ENCODE data around the gene ZSWIM8.
"Not testable (repeated sequence)": the region's sequence is repeated elsewhere in the genome, so short reads cannot be mapped to it uniquely, and the experiment has no call there.

Gene ZSWIM8

GRCh38 chr10:73817826-73818225 is 32.4 kb downstream of the ZSWIM8 start:
- no peak for DNase-seq

GRCh38 chr10:73818402-73818801 is 33.0 kb downstream of the ZSWIM8 start:
- no peak for DNase-seq

GRCh38 chr10:73819081-73819480 is 33.7 kb downstream of the ZSWIM8 start:
- no peak for DNase-seq

- DNase-seq = no peak
Observed at GRCh38 chr10:73819513-73820093, 34.2 kb downstream of the ZSWIM8 start.

GRCh38 chr10:73823391-73823790 is 38.0 kb downstream of the ZSWIM8 start:
- no peak for DNase-seq

GRCh38 chr10:73824146-73824725 is 38.8 kb downstream of the ZSWIM8 start:
- DNase-seq = no peak

GRCh38 chr10:73827346-73828089 is 42.1 kb downstream of the ZSWIM8 start:
- no peak for DNase-seq

GRCh38 chr10:73828161-73828560 is 42.8 kb downstream of the ZSWIM8 start:
- DNase-seq = no peak

GRCh38 chr10:73829090-73829489 is 43.7 kb downstream of the ZSWIM8 start:
- DNase-seq = not testable (repeated sequence)

GRCh38 chr10:73836427-73836980 is 51.1 kb downstream of the ZSWIM8 start:
- no peak for DNase-seq

GRCh38 chr10:73837072-73837471 is 51.7 kb downstream of the ZSWIM8 start:
- no peak for DNase-seq

GRCh38 chr10:73838008-73838567 is 52.7 kb downstream of the ZSWIM8 start:
- no peak for DNase-seq

GRCh38 chr10:73838827-73839226 is 53.4 kb downstream of the ZSWIM8 start:
- no peak for DNase-seq

- no peak for DNase-seq
Observed at GRCh38 chr10:73839276-73839966, 54.0 kb downstream of the ZSWIM8 start.

GRCh38 chr10:73840056-73840402 is 54.6 kb downstream of the ZSWIM8 start:
- DNase-seq = no peak

GRCh38 chr10:73840403-73841060 is 55.1 kb downstream of the ZSWIM8 start:
- no peak for DNase-seq

GRCh38 chr10:73841061-73841421 is 55.6 kb downstream of the ZSWIM8 start:
- DNase-seq = no peak

GRCh38 chr10:73841526-73842285 is 56.3 kb downstream of the ZSWIM8 start:
- no peak for DNase-seq

- no peak for DNase-seq
Observed at GRCh38 chr10:73842349-73842748, 56.9 kb downstream of the ZSWIM8 start.

GRCh38 chr10:73843261-73843660 is 57.9 kb downstream of the ZSWIM8 start:
- DNase-seq = no peak

GRCh38 chr10:73847031-73847430 is 61.6 kb downstream of the ZSWIM8 start:
- no peak for DNase-seq

Measured in stimulated activated CD4-positive, alpha-beta T cell treated with anti-CD3 and anti-CD28 coated beads, Interleukin-12 subunit alpha, Interleukin-12 subunit beta, amount 100 ng/mL, for 4 hours (primary cell).